Neutrophil (primary cell): ENCODE measurements around the gene CALN1.

Experiments
- H3K27ac ChIP-seq: fragments of 200-600 bp; sonication (generic); 2 replicates; pipeline ENCODE4 v1.5.1; 2016; ENCODE audit warnings: mild to moderate bottlenecking, moderate library complexity
- H3K27me3 ChIP-seq: fragments of 200-600 bp; sonication (generic); 2 replicates; pipeline ENCODE4 v1.6.0; 2016; ENCODE audit warnings: mild to moderate bottlenecking
- H3K36me3 ChIP-seq: fragments of 200-600 bp; sonication (generic); 2 replicates; pipeline ENCODE4 v1.5.1; 2017
- H3K4me1 ChIP-seq, 2 experiments: fragments of 200-600 bp in 1 of 2; sonication (generic) in 1 of 2; 1 replicate in 1 of 2; 2 replicates in 1 of 2; pipeline versions ENCODE4 v1.5.1 to v1.6.1; 2013 to 2016; ENCODE audit warnings: low read depth in 1 of 2, low read length in 1 of 2, mild to moderate bottlenecking in 1 of 2, moderate library complexity in 1 of 2; ENCODE audit not compliant: control insufficient read depth in 1 of 2, insufficient read depth in 1 of 2
- H3K4me3 ChIP-seq, 2 experiments: fragments of 200-600 bp in 1 of 2; sonication (generic) in 1 of 2; 1 replicate in 1 of 2; 2 replicates in 1 of 2; pipeline ENCODE4 v1.5.1; 2013 to 2016; ENCODE audit warnings: low read depth in 1 of 2, low read length in 1 of 2, mild to moderate bottlenecking in 1 of 2, moderate library complexity in 1 of 2
- H3K9me3 ChIP-seq: fragments of 200-600 bp; sonication (generic); 2 replicates; pipeline ENCODE4 v1.5.1; 2016
- TF ChIP-seq, protein P1 (sequence below): fragments of 200-600 bp; sonication (generic); IDR thresholded peaks from 2 replicates; pipeline ENCODE4 v1.5.1; 2016; ENCODE audit warnings: antibody characterized with exemption

CALN1 gene

DNA sequence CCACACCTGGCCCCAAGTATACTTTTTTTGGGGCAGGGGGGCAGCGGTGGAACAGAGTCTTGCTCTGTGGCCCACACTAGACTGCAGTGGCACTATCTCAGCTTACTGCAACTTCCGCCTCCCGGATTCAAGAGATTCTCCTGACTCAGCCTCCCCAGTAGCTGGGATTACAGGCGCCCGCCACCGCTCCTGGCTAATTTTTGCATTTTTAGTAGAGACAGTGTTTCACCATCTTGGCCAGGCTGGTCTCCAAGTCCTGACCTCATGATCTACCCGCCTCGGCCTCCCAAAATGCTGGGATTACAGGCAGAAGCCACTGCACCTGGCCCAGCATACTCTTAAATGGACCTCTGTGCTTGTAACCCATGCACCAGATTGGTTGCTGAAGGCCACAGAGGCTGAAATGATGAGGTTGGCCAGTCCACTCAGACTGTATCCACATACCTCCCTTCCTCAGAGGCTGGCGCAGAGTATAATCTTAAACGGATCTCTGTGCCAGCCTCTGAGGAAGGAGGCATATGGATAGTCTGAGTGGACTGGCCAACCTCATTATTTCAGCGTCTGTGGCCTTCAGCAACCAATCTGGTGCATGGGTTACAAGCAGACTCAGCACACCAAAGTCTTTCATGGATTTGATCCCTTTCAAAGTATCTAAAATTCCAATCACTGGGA, 3.0 kb downstream of the CALN1 start:
- Histone ChIP-seq H3K27ac (no peak overlapping the region), H3K9me3 (no peaks in the 10 kb centered on the region), H3K4me3 (no peak overlapping the region), H3K36me3 (no peaks in the 10 kb centered on the region), H3K27me3 (peaks cover 22% of the 10 kb centered on the region), H3K4me1 (no peaks in the 10 kb centered on the region)
- TF ChIP-seq, protein P1, sequence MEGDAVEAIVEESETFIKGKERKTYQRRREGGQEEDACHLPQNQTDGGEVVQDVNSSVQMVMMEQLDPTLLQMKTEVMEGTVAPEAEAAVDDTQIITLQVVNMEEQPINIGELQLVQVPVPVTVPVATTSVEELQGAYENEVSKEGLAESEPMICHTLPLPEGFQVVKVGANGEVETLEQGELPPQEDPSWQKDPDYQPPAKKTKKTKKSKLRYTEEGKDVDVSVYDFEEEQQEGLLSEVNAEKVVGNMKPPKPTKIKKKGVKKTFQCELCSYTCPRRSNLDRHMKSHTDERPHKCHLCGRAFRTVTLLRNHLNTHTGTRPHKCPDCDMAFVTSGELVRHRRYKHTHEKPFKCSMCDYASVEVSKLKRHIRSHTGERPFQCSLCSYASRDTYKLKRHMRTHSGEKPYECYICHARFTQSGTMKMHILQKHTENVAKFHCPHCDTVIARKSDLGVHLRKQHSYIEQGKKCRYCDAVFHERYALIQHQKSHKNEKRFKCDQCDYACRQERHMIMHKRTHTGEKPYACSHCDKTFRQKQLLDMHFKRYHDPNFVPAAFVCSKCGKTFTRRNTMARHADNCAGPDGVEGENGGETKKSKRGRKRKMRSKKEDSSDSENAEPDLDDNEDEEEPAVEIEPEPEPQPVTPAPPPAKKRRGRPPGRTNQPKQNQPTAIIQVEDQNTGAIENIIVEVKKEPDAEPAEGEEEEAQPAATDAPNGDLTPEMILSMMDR: no peak

DNA sequence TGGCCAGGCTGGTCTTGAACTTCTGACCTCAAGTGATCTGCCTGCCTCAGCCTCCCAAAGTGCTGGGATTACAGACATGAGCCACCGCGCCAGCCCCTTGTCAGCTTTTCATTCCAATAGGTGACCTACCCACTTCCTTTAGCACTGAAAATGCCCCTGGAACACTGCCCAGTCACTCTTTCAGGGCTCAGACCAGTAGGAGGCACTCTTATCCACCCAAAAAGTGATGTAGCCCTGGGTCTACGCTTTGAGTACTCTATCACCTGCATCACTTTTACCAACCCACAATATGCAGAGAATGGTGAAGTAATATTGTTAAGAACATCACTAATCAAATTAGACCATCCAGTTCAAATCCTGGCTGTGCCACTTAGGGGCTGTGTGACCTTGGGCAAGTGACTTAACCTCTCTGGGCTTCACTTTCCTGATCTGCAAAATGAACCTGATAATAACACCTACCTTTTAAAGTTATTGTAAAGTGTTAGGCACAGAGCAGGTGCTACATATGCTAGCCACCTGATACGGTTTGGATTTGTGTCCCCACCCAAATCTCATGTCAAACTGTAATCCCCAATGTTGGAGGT, 5.2 kb downstream of the CALN1 start:
- Histone ChIP-seq H3K27ac (no peak overlapping the region), H3K4me1 (no peaks in the 10 kb centered on the region), H3K9me3 (no peaks in the 10 kb centered on the region), H3K4me3 (no peak overlapping the region), H3K27me3 (peaks cover 37% of the 10 kb centered on the region), H3K36me3 (no peaks in the 10 kb centered on the region)
- TF ChIP-seq, protein P1: no peak

DNA sequence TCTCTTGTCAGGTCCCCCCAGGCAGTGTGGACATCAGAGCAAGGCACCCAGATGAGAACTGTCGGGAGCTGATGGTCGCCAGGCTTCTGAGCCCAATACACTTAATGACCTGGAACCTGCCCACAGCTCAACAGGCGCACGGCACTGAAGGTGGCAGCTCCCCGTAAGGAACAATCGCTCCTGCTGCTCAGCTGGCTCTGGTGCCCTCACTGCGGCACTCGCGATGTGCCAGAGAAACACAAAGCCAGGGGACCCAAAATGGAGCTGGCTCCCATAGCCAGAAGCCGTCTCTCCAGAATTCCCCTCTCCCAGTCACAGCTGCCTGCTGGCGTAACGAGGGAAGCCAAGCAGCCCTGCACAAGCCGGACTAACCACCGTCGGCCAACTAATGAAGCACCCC, 6.3 kb downstream of the CALN1 start:
- no peaks in the 10 kb centered on the region for H3K9me3 ChIP-seq
- TF ChIP-seq, protein P1: no peak
- H3K27me3 ChIP-seq: peaks cover 37% of the 10 kb centered on the region
- H3K4me1 ChIP-seq: no peaks in the 10 kb centered on the region
- no peak overlapping the region for H3K4me3 ChIP-seq
- no peaks in the 10 kb centered on the region for H3K36me3 ChIP-seq
- H3K27ac ChIP-seq: no peak overlapping the region

DNA sequence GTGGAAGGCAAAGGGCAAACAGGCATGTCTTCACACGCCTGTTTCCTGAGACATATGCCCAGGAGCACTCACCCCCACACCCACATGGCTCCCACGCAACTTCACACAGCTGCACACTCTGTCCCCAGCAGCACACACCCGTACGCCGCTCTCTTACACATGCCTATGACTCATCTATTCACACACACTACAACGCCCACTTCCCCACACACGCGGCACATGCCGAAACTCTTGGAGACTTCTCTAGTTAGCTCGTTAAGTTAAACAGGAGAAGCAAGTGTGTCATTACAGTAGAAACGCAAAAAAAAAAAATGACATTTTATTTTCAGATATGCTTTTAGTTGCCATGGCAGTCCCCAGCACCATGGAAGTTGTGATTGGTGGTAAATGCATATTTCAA, 6.7 kb downstream of the CALN1 start:
- peaks cover 37% of the 10 kb centered on the region for H3K27me3 ChIP-seq
- H3K9me3 ChIP-seq: no peaks in the 10 kb centered on the region
- H3K27ac ChIP-seq: no peak overlapping the region

DNA sequence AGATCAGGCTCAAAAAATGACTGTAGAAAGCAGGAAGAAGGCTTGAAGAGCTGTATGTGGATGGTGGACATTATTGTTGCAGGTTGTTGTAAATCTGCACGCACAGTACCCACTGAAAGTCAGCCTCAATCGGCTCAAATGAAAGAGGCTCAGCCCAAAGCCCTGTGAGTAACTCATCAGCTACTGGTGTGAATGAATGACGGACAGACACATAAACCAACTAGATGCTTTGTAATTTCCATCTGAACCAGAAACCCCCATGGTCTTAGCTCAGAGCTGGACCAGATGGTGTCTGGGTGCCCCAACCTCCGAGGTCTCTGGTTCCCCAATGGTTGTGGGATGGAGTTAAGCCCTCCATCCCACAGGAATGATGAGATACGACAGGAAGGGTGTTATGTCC, 7.4 kb downstream of the CALN1 start:
- Histone ChIP-seq H3K27ac (no peak overlapping the region), H3K4me1 (no peaks in the 10 kb centered on the region), H3K27me3 (peaks cover 37% of the 10 kb centered on the region), H3K4me3 (no peak overlapping the region), H3K36me3 (no peaks in the 10 kb centered on the region), H3K9me3 (no peaks in the 10 kb centered on the region)
- TF ChIP-seq, protein P1: no peak

More for the DNA sequence above, 6.7 kb downstream of the CALN1 start:
- no peaks in the 10 kb centered on the region for H3K36me3 ChIP-seq
- no peak overlapping the region for H3K4me3 ChIP-seq
- TF ChIP-seq, protein P1: no peak
- H3K4me1 ChIP-seq: no peaks in the 10 kb centered on the region
